Activated effector memory CD4-positive, alpha-beta T cell treated with anti-CD3 and anti-CD28 coated beads, Interleukin-2, amount 50 U/mL, for 16 hours (primary cell): ENCODE data around the gene TMCC2.

Experiments
- DNase-seq: peaks from one replicate; pipeline ENCODE4 v3.0.0-alpha.2; 2020

TMCC2 gene

DNA sequence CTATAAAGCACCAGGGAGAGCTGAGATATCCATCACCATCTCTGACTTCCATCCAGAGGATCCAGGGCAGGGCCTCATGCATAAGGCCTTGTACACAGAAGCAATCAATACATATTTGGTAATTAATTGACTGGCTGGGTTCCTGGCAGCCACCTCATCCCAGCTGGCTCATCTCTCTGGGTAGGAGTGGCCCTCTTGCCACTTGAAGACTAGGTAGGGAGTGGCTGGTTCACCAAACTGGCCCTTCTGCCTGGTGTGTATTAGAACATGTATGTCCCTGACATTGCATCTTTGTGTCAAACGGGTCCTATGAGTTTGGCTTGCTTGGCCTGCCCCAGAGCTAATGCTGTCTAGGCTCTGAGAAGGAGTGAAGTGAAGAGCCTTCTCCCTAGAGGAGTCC, 82.0 kb downstream of the TMCC2 start:
- no peak for DNase-seq

DNA sequence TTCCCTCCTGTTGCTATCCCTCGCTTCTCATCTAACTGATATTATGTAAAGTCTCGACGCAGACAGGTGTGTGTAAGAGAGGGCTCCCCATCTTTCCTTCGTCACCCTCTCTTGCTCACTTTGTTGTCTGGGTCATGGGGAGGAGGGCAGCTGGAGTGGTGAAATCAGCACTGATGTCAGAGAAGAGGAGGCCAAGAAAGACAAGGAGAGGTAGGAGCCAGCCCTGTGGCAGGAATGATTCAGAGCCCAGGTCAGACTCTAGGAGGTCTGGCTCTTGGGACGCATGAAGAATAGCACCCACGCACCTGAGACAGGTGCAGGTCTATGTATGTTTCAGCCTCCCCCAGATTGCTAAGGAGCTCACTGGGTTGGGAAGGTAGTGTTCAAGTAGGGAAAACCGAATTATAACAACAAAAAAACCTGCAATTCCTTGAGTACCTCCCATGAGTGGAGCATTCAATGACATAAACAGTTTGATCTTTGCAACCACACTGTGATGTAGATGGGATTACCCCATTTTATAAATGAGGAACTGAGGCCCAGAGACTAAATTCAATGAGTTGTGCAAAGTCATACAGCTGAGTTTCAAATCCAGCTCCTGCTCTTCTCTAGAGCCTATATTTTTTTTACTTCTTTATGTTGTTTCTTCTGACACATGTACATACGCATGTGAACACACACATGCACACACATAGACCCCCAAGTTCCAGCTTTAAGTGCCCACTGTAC, 83.4 kb downstream of the TMCC2 start:
- no peak for DNase-seq

DNA sequence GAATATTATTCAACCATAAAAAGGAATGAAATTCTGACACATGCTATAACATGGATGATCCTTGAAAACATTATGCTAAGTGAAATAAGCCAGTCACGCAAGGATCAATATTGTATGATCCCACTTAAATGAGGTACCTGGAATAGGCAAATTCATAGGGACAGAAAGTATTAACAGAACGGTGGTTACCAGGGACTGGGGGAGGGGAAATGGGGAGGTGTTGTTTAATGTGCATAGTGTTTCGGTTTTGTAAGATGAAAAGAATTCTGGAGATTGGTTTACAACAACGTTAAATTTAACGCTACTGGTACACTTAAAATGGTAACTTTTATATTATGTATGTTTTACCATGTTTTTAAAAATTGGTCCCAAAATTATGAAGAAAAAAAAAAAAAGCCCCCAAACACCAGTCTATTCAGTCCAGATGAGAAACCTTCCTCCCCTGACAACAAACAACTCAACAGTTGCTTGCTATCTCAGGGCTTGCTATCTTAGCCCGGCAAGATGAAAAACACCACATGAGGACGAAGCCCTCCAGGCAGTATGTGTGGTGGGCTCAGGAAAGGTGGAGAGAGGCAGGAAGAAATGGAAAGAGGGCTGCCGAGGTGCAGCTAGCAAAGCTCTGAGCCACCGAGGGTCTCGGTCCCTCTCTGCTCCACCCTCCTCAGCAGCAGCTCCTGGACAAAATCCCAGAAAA, 85.3 kb downstream of the TMCC2 start:
- DNase-seq: no peak

DNA sequence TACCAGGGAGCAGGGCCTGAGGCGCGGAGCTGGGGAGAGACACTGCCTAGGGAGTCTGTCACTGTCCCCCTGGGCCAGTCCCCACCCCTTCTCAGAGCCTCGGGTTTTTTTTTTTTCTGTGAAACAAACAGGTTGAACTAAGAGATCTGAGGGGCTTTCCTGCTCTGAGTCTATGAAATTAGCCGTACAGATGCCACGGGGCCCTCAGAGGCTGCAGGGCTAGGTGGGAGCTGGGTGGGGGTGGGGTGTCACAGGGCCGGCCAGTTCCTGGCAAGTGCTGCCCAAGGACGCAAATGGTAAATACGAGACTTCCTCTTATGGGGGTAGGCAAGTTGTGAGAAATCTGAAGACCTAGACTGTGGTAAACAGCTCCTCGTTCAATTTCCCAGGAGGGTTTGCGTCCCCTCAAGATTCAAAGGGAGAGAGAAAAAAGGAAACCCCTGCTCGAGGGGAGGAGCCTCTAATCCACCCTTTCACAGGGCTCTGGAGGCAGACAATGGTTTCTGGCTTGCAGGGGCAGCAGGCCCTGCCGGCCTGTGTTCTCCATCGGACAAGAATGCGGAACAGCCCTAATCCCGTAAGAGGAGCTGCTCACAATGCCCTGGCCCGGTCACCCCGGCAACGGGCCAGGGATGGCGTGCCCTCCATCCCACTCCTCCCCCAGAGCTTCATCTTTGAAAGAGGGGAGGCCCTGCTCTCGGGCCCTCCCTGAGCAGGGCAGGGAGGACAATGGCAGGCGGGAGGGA, 86.0 kb downstream of the TMCC2 start:
- DNase-seq: no peak

DNA sequence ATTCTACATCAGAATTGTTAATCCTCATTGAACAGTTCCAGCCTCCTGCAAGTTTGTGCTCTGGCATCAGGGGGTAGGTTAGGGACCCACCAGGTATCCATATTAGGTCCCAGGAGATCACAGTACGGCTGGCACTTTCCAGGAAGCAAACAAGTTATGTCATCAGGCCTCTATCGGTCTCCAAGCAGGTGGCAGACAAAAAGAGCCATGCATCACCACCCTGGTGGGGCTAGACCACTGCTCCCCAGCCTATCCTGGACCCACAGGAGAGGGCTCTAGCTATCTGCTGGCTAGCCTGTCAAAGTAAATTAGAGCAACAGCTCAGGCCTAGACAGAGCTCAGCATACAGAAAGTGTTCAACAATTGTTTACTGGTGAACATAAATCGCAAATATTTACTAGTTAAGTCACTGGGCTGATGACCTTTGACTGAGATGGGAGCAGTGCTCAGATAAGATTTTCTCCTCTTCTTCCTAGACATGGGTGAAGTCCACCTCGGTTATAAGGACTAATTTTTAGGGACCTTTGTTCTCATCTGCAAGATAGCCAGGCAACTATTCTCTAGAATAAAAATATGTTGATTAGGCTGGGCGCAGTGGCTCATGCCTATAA, 87.4 kb downstream of the TMCC2 start:
- no peak for DNase-seq

DNA sequence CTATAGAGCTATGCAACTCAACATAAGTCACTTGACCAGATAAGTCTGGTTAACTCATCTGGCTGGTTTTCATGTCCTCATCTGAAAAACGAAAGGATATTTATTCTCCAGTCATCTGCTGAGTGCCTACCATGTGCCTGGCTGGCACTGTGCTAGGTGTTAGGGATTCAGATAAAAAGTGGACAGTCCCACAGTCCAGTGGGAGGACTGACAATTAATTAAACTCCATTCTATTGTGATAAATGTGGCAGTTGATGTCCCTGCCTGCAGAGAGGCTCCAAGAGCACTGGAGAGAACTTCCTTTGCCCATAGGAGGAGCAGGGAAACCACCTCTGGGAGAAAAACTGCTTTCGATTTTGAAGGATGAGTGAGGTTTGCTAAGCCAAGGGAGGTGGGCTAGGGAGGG, 88.4 kb downstream of the TMCC2 start:
- DNase-seq: no peak

DNA sequence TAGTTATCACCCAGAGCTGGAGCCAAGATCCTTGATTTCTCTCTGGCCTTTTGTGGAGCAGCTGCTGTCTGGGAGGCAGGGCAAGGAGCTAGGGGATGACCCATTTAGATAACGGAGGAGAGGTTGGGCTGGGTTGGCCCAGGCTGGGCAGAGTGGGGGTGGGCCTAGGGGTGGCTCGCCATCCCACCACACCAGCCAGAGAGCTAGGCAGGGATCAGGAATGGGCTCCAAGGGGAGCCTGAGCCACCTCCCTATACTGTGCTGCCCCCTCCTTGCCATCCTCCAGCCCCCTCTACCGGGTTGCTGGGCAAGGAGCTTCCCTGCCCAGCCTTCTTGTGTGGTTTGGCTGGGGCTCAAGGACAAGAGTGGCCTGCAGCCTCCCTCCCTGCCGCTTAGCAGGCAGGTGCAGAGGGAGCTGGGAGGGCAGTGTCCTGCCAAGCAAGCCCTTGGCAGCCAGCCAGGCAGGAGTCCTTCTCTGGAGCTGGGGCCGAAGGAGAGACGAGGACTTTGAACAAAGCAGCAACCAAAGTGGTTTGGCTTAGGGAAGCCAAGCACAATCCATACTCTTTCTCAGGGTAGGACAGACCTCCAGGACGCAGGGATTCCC, 89.7 kb downstream of the TMCC2 start:
- DNase-seq: no peak

DNA sequence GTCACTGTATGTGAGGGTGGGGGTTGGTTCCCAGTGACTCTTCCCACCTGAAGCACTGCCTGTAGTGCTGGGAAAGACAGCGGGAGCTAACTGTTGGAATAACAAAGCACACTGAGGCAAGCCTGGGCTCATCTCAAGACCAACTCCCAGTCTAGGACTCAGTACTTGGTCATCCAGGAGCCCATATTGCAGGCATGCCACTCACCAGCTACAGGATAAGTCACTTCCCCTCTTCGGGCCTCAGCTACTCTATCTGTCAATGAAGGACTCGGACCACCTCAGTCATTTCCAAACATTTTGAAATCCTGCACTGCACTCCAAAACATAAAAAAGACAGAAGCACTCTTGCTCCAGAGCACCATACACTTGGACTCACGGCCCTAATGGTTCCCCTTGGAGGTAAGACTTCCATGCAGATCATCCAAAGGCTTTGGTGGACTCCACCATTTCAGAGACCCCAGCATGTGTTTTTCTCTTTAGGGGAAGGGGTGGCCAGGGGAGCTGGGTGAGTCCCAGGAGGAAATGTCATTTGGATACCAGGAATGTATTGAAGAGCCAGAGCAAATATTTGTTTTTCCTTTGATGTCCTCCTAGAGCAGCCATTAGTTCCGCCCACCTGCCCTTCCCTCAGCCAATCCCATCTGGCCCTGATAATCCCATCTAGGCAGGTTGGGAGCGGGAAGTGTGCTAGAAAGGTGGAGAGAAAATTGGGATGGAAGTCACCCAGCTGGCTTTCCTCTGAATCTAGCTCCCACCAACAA, 90.7 kb downstream of the TMCC2 start:
- DNase-seq: no peak

DNA sequence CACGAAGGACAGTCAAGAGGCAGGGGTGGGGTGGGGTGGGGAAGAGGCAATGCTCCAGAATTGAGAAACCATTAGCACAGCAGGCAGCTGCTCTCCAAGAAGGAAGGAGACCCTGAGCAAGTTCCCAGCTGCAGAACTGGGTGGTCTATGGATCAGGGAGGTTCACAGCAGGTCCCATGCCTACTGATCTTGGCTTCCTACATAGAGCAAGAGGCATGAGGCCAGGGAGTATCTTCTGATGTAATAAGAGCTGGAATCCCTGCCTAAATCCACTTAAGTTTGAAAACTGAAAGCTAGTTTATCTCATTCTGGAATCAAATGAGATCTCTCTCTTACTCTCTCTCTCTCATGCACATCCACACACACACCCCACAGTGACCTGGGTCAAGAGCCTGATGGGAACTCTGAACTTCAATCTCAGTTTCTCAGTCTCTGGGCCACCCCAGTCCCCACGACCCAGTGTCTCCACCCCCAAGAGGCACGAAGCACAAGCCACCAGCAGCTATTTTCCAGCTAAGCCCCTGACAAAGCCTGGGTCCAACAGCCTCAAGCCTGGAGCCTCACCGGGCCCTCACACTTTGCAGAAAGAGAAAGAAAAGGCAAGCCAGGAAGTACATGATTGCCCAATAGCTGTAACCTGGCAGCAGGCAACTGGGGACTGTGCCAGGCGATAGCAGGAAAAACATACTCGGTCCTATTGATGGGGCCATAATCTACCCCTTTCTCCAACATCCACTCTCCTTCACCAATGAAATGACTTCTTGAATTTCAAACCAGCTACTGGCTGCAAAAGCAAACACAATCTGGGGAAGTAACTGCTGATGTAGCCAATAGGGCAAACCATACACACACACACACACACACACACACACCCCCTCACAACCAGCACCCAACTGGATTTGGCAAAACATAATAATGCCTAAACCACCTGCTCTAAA, 91.6 kb downstream of the TMCC2 start:
- DNase-seq: peak; percentile 67

DNA sequence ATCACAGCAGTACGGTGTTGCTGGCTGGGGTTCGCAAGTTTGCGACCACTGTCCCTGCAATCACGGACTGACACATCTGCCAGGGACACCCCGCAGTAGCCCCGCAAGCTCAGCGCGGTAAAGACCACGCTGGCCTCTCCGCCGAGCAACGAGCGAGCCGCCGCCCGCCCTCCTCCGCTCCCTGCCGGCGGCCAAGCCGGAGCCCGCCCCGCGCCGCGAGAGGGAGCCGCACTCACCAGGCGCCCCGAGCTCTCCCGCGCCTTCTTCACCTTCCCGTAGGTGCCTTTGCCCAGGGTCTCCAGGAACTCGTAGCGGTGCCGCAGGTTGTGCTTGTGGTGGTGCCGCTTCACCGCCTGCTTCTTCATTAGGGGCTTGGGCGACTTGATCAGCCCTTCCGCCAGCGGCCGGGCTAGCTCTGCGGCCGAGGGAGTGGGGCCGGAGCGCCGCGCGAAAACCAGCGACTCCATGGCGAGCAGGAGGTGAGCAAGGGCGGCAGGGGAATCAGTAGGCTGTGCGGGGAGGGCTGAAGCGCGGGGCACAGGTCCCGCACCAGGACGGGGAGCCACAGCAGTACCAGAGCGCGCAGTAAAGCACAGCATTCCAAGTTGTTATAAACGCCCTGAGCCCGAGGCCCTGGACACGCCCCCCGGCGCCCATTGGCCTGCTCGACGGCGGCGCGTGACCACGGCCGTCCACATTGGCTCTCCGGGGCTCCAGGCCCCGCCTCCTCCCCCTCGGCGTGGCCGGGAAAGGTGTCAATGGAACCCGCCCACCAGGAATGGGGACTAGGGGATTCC, 93.6 kb downstream of the TMCC2 start, which contains the start of gene NUAK2:
NUAK2 (minus strand) TSS at position 584 of the 797 bp plus-strand sequence; CDS start at position 467, 117 bp downstream.
- peak; percentile 94 for DNase-seq

DNA sequence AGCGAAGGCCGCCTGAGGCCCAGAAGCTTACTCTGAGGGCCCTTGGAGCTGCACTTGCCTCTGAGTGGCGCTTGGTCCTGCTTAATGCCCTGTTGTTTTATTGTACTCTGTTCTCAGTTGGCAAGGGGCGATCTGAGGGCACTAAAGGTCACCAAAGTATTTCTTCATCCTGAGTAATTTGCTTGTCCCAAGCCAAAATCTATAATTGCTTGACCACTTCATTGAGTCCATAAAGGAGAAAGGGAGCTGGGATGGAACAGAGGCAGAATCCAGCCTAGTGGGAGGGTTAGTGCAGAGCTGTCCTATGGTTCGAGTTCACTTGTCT, 94.2 kb downstream of the TMCC2 start:
- no peak for DNase-seq
